GM12878 (cell line): ENCODE results near the gene XIRP1. TPM values are rescaled to one million over a fixed set of nuclear protein-coding genes. Genes with fewer than 3 reads are reported as not detected.
A peak's percentile ranks its signal among the peaks of the same experiment; 100 is the strongest.

Experiments
- CHD1 ChIP-seq: IDR thresholded peaks from 2 replicates; pipeline ENCODE4 v1.6.1; 2012; ENCODE audit warnings: low read depth, low read length, improper control_type of control experiment
- CHD2 ChIP-seq: IDR thresholded peaks from 2 replicates; pipeline ENCODE4 v1.6.1; 2011; ENCODE audit warnings: low read depth, low read length, improper control_type of control experiment, borderline replicate concordance
- CREB1 ChIP-seq: IDR thresholded peaks from 2 replicates; pipeline ENCODE4 v1.6.1; 2012; ENCODE audit warnings: low read depth, mild to moderate bottlenecking, inconsistent platforms
- EED ChIP-seq: sonication (generic); IDR thresholded peaks from 2 replicates; pipeline ENCODE4 v1.6.1; 2016; ENCODE audit warnings: antibody characterized with exemption, low read depth
- JUNB ChIP-seq: IDR thresholded peaks from 2 replicates; pipeline ENCODE4 v1.6.1; 2016; ENCODE audit warnings: antibody characterized with exemption, mild to moderate bottlenecking
- MTA2 ChIP-seq: fragments of 450-650 bp; IDR thresholded peaks from 2 replicates; pipeline ENCODE4 v1.6.1; 2016; ENCODE audit warnings: low read depth, mild to moderate bottlenecking, moderate library complexity
- MYC ChIP-seq: IDR thresholded peaks from 2 replicates; pipeline ENCODE4 v1.6.1; 2011; ENCODE audit warnings: mild to moderate bottlenecking, low read length, moderate library complexity, inconsistent platforms; ENCODE audit not compliant: insufficient read depth, insufficient replicate concordance, insufficient read length, severe bottlenecking
- RAD21 ChIP-seq: IDR thresholded peaks from 2 replicates; pipeline ENCODE4 v1.6.1; 2011; ENCODE audit warnings: mild to moderate bottlenecking, low read depth, low read length, moderate library complexity; ENCODE audit not compliant: insufficient read depth
- RB1 ChIP-seq: fragments of 450-650 bp; formaldehyde crosslinking; IDR thresholded peaks from 2 replicates; pipeline ENCODE4 v1.6.1; 2017; ENCODE audit warnings: mild to moderate bottlenecking, borderline replicate concordance
- SMARCA5 ChIP-seq: fragments of 450-650 bp; IDR thresholded peaks from 2 replicates; pipeline ENCODE4 v1.6.1; 2017; ENCODE audit warnings: mild to moderate bottlenecking
- SP1 ChIP-seq: IDR thresholded peaks from one replicate; pipeline ENCODE4 v1.6.1; 2011; ENCODE audit warnings: low read depth, low read length
- SREBF2 ChIP-seq: IDR thresholded peaks from 2 replicates; pipeline ENCODE4 v1.6.1; 2012; ENCODE audit warnings: mild to moderate bottlenecking, low read length
- STAT3 ChIP-seq: IDR thresholded peaks from 2 replicates; pipeline ENCODE4 v1.6.1; 2011; ENCODE audit warnings: low read depth, low read length, improper control_type of control experiment
- SUPT20H ChIP-seq: IDR thresholded peaks from 2 replicates; pipeline ENCODE4 v1.6.1; 2011; ENCODE audit warnings: low read depth, mild to moderate bottlenecking, low read length, moderate library complexity, borderline replicate concordance; ENCODE audit not compliant: control insufficient read depth
- YBX1 ChIP-seq: fragments of 450-650 bp; IDR thresholded peaks from 2 replicates; pipeline ENCODE4 v1.6.1; 2016; ENCODE audit warnings: antibody characterized with exemption
- YY1 ChIP-seq: IDR thresholded peaks from 2 replicates; pipeline ENCODE4 v1.6.1; 2011; ENCODE audit warnings: low read depth, mild to moderate bottlenecking, low read length
- polyA plus RNA-seq, 11 experiments: library from polyadenylated mRNA; depleted of rRNA in 4 of 11; unstranded in 6 of 11; stranded (reverse) in 5 of 11; fragments of >200 nt; fragmentation: Nextera tagmentation in 4 of 11; fragmentation: Illumina TruSeq in 1 of 11; extraction: Ambion mirVana in 4 of 11; extraction: Trizol in 1 of 11; gene quantifications; 1 replicate in 1 of 11; 2 replicates in 10 of 11; pipeline versions ENCODE4 v1.2.1 to v1.2.3, GENCODE V29; 2011 to 2016; ENCODE audit warnings: inconsistent platforms in 2 of 11, missing spikeins in 2 of 11, low read depth in 1 of 11
- total RNA-seq, 4 experiments: library from RNA; depleted of rRNA in 3 of 4; stranded (reverse); fragments of >200 nt in 3 of 4; fragmentation: Illumina TruSeq in 1 of 4; extraction: Trizol in 1 of 4; gene quantifications; 2 replicates each; pipeline versions ENCODE4 v1.2.1 to v1.2.3, GENCODE V29; 2013 to 2021
- TF ChIP-seq, protein P1 (sequence below), 3 experiments: IDR thresholded peaks in 2 of 3; conservative IDR thresholded peaks in 1 of 3; 2 replicates each; pipeline ENCODE4 v1.5.1; 2011; ENCODE audit warnings: low read depth in 3 of 3, low read length in 3 of 3, mild to moderate bottlenecking in 3 of 3, control low read depth in 2 of 3, moderate library complexity in 2 of 3, inconsistent platforms in 1 of 3, mixed read lengths in 1 of 3; ENCODE audit not compliant: control insufficient read depth in 2 of 3, insufficient read depth in 1 of 3; ENCODE audit errors: extremely low read depth in 1 of 3
- TF ChIP-seq, protein P2 (sequence below): fragments of 450-650 bp; IDR thresholded peaks from 2 replicates; pipeline ENCODE4 v1.6.1; 2017; ENCODE audit warnings: mild to moderate bottlenecking, moderate library complexity
- TF ChIP-seq, protein P3 (sequence below): fragments of 450-650 bp; IDR thresholded peaks from 2 replicates; pipeline ENCODE4 v1.6.1; 2016; ENCODE audit warnings: mild to moderate bottlenecking, moderate library complexity, borderline replicate concordance

The XIRP1 gene
- total and polyA plus RNA-seq, 10 of the 15 experiments (the other 5 are each of a cell fraction or from before 2014, with no cell fraction given), result 0.03 to 0.38 (median 0.08) TPM; not detected in 1

DNA sequence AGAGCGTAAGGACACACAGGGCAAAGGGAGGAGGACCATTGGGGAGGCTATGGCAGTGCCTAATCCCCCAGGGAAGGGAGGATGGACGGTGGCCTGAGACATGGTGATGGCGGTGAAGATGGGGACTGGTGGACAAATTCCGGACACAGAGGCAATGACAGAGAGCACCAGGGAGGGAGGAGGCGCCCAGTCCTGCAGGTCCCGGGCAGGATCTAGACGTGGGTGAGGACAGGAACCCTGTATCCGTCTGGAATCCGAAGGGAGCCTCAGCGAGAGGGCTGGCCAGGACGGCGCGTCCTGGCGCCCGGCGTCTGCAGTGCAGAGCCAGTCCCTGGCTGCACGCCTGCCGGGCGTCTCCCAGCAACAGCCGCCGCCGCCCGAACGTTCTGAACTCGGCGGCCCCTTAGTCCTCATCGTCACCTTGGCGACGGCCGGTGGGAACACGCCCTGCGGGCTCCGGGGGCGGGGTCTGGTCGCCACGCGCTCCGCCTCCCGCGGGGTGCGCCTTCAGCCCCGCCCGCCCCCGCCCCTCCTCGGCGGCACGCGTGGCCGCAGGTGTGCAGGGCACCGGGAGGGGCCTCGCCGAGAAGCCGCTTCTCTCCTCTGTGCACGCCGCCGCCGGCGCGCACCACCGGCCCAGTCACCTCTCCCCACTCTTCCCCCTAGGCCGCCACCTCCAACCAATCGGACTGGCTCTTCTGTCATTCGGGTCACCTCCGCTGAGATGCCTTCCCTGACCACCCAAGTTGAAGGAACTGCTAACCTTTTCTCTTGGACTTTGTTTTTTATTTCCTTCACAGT is 11.6 kb downstream of the XIRP1 start (continued):
- TF ChIP-seq YBX1, result no peak
- TF ChIP-seq YY1, result 0 out of 2 replicates have a peak, but pooled peaks have one; percentile 29
- TF ChIP-seq RB1, result 0 out of 2 replicates have a peak, but pooled peaks have one; percentile 42
- TF ChIP-seq STAT3, result no peak
- TF ChIP-seq SMARCA5, result no peak
- TF ChIP-seq, protein P1, sequence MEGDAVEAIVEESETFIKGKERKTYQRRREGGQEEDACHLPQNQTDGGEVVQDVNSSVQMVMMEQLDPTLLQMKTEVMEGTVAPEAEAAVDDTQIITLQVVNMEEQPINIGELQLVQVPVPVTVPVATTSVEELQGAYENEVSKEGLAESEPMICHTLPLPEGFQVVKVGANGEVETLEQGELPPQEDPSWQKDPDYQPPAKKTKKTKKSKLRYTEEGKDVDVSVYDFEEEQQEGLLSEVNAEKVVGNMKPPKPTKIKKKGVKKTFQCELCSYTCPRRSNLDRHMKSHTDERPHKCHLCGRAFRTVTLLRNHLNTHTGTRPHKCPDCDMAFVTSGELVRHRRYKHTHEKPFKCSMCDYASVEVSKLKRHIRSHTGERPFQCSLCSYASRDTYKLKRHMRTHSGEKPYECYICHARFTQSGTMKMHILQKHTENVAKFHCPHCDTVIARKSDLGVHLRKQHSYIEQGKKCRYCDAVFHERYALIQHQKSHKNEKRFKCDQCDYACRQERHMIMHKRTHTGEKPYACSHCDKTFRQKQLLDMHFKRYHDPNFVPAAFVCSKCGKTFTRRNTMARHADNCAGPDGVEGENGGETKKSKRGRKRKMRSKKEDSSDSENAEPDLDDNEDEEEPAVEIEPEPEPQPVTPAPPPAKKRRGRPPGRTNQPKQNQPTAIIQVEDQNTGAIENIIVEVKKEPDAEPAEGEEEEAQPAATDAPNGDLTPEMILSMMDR (IDR thresholded peaks at IDR 0.05 in 2 of 3, conservative IDR thresholded peaks at IDR 0.05 in 1 of 3; ENCODE audit: control insufficient read depth in 2 of 3, extremely low read depth in 1 of 3, insufficient read depth in 1 of 3, low read depth in 3 of 3, low read length in 3 of 3), result no peak
- no peak for TF ChIP-seq MTA2
- TF ChIP-seq, protein P2, sequence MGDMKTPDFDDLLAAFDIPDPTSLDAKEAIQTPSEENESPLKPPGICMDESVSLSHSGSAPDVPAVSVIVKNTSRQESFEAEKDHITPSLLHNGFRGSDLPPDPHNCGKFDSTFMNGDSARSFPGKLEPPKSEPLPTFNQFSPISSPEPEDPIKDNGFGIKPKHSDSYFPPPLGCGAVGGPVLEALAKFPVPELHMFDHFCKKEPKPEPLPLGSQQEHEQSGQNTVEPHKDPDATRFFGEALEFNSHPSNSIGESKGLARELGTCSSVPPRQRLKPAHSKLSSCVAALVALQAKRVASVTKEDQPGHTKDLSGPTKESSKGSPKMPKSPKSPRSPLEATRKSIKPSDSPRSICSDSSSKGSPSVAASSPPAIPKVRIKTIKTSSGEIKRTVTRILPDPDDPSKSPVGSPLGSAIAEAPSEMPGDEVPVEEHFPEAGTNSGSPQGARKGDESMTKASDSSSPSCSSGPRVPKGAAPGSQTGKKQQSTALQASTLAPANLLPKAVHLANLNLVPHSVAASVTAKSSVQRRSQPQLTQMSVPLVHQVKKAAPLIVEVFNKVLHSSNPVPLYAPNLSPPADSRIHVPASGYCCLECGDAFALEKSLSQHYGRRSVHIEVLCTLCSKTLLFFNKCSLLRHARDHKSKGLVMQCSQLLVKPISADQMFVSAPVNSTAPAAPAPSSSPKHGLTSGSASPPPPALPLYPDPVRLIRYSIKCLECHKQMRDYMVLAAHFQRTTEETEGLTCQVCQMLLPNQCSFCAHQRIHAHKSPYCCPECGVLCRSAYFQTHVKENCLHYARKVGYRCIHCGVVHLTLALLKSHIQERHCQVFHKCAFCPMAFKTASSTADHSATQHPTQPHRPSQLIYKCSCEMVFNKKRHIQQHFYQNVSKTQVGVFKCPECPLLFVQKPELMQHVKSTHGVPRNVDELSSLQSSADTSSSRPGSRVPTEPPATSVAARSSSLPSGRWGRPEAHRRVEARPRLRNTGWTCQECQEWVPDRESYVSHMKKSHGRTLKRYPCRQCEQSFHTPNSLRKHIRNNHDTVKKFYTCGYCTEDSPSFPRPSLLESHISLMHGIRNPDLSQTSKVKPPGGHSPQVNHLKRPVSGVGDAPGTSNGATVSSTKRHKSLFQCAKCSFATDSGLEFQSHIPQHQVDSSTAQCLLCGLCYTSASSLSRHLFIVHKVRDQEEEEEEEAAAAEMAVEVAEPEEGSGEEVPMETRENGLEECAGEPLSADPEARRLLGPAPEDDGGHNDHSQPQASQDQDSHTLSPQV, result no peak
- TF ChIP-seq MYC, result no peak
- TF ChIP-seq SREBF2, result no peak
- TF ChIP-seq JUNB, result no peak
- TF ChIP-seq RAD21, result no peak
- TF ChIP-seq SUPT20H, result no peak
- TF ChIP-seq CHD2, result 0 out of 2 replicates have a peak, but pooled peaks have one; percentile 32
- TF ChIP-seq, protein P3, sequence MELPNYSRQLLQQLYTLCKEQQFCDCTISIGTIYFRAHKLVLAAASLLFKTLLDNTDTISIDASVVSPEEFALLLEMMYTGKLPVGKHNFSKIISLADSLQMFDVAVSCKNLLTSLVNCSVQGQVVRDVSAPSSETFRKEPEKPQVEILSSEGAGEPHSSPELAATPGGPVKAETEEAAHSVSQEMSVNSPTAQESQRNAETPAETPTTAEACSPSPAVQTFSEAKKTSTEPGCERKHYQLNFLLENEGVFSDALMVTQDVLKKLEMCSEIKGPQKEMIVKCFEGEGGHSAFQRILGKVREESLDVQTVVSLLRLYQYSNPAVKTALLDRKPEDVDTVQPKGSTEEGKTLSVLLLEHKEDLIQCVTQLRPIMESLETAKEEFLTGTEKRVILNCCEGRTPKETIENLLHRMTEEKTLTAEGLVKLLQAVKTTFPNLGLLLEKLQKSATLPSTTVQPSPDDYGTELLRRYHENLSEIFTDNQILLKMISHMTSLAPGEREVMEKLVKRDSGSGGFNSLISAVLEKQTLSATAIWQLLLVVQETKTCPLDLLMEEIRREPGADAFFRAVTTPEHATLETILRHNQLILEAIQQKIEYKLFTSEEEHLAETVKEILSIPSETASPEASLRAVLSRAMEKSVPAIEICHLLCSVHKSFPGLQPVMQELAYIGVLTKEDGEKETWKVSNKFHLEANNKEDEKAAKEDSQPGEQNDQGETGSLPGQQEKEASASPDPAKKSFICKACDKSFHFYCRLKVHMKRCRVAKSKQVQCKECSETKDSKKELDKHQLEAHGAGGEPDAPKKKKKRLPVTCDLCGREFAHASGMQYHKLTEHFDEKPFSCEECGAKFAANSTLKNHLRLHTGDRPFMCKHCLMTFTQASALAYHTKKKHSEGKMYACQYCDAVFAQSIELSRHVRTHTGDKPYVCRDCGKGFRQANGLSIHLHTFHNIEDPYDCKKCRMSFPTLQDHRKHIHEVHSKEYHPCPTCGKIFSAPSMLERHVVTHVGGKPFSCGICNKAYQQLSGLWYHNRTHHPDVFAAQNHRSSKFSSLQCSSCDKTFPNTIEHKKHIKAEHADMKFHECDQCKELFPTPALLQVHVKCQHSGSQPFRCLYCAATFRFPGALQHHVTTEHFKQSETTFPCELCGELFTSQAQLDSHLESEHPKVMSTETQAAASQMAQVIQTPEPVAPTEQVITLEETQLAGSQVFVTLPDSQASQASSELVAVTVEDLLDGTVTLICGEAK, result no peak
- no peak for TF ChIP-seq SP1
- TF ChIP-seq CHD1, result no peak
- no peak for TF ChIP-seq EED
- peak; percentile 19; the same call in 1 of the 2 replicates for TF ChIP-seq CREB1
